Measurements from ENCODE around the gene CKLF.

GRCh38 chr16:66548868-66549267, 3.5 kb upstream of the CKLF start:
- TF ChIP-seq CTCF (IDR thresholded peaks at IDR 0.05 in 4 of 5, conservative IDR thresholded peaks at IDR 0.05 in 1 of 5) = no peak
- TF ChIP-seq POLR2A (IDR thresholded peaks at IDR 0.05) = no peak
